HL-60 (cell line): Measurements from ENCODE around the gene TRIP10.
"Not testable (repeated sequence)": the region's sequence is repeated elsewhere in the genome, so short reads cannot be mapped to it uniquely, and the experiment has no call there.

ENCODE experiments used
- DNase-seq, 2 experiments: peaks; one replicate each; pipeline ENCODE4 v3.0.0-alpha.2; 2010 to 2020; ENCODE audit warnings: low read depth in 1 of 2, low spot score in 1 of 2
- H3K27ac ChIP-seq: fragments of 250-450 bp; sonication (Bioruptor Pico); replicated peaks from 2 replicates; pipeline ENCODE4 v1.5.1; 2020; ENCODE audit warnings: mild to moderate bottlenecking, moderate library complexity
- H3K27me3 ChIP-seq: fragments of 250-450 bp; sonication (Bioruptor Pico); 2 replicates; pipeline ENCODE4 v1.5.1; 2021; ENCODE audit warnings: mild to moderate bottlenecking, moderate library complexity; ENCODE audit not compliant: insufficient read depth, poor library complexity, severe bottlenecking
- H3K4me3 ChIP-seq: replicated peaks from 2 replicates; pipeline ENCODE4 v1.5.1; 2011; ENCODE audit warnings: mild to moderate bottlenecking, control low read depth, low read length; ENCODE audit not compliant: insufficient read depth
- GABPA ChIP-seq: IDR thresholded peaks from 2 replicates; pipeline ENCODE4 v1.6.1; 2012; ENCODE audit warnings: low read depth
- POLR2AphosphoS5 ChIP-seq: IDR thresholded peaks from 2 replicates; pipeline ENCODE4 v1.6.1; 2012; ENCODE audit warnings: low read depth
- SPI1 ChIP-seq: IDR thresholded peaks from 2 replicates; pipeline ENCODE4 v1.6.1; 2012; ENCODE audit warnings: low read depth, mild to moderate bottlenecking, borderline replicate concordance
- TF ChIP-seq, protein P1 (sequence below): IDR thresholded peaks from 2 replicates; pipeline ENCODE4 v1.6.1; 2012; ENCODE audit warnings: low read depth; ENCODE audit not compliant: insufficient replicate concordance
- TF ChIP-seq, protein P2 (sequence below): IDR thresholded peaks from one replicate; pipeline ENCODE4 v1.5.1; 2011; ENCODE audit warnings: low read length, control low read depth, inconsistent platforms; ENCODE audit not compliant: insufficient read depth

TRIP10 gene

DNA sequence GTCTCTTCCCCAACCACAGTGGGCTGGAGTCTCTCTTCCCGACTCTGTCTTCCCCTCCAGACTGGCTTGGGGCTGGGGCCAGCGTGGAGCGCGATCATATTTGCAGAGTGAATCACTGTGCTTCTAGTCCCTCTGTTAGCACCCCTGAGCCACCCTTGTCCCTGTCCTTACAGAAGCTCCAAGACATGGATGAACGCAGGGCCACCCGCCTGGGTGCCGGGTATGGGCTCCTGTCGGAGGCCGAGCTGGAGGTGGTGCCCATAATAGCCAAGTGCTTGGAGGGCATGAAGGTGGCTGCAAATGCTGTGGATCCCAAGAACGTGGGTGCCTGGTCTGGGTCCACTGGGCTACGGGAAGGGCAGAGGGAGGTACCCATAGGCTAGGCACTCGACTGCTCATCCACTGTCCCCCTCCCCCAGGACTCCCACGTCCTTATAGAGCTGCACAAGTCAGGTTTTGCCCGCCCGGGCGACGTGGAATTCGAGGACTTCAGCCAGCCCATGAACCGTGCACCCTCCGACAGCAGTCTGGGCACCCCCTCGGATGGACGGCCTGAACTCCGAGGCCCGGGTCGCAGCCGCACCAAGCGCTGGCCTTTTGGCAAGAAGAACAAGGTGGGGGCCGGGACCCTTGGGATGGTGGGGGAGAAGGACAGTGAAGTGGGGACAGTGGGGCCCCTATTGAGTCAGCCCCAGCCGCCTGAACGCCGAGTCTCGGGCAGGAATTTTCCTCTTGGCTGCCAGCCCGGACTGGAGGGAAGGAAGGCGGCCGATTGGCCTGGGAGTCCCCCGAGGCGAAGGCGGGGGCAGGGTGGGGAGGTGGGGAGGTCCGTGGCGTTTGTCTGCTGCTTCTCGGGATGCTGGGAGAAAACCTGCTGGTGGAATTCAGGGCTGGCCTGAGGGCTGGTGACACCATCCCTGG is 5.2 kb downstream of the TRIP10 start:
- no peaks in the 10 kb centered on the region for H3K27me3 ChIP-seq
- H3K4me3 ChIP-seq = no peak overlapping the region
- TF ChIP-seq SPI1 = no peak
- no peak for TF ChIP-seq POLR2AphosphoS5
- TF ChIP-seq, protein P1, sequence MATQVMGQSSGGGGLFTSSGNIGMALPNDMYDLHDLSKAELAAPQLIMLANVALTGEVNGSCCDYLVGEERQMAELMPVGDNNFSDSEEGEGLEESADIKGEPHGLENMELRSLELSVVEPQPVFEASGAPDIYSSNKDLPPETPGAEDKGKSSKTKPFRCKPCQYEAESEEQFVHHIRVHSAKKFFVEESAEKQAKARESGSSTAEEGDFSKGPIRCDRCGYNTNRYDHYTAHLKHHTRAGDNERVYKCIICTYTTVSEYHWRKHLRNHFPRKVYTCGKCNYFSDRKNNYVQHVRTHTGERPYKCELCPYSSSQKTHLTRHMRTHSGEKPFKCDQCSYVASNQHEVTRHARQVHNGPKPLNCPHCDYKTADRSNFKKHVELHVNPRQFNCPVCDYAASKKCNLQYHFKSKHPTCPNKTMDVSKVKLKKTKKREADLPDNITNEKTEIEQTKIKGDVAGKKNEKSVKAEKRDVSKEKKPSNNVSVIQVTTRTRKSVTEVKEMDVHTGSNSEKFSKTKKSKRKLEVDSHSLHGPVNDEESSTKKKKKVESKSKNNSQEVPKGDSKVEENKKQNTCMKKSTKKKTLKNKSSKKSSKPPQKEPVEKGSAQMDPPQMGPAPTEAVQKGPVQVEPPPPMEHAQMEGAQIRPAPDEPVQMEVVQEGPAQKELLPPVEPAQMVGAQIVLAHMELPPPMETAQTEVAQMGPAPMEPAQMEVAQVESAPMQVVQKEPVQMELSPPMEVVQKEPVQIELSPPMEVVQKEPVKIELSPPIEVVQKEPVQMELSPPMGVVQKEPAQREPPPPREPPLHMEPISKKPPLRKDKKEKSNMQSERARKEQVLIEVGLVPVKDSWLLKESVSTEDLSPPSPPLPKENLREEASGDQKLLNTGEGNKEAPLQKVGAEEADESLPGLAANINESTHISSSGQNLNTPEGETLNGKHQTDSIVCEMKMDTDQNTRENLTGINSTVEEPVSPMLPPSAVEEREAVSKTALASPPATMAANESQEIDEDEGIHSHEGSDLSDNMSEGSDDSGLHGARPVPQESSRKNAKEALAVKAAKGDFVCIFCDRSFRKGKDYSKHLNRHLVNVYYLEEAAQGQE = no peak
- no peak for TF ChIP-seq GABPA
- TF ChIP-seq, protein P2, sequence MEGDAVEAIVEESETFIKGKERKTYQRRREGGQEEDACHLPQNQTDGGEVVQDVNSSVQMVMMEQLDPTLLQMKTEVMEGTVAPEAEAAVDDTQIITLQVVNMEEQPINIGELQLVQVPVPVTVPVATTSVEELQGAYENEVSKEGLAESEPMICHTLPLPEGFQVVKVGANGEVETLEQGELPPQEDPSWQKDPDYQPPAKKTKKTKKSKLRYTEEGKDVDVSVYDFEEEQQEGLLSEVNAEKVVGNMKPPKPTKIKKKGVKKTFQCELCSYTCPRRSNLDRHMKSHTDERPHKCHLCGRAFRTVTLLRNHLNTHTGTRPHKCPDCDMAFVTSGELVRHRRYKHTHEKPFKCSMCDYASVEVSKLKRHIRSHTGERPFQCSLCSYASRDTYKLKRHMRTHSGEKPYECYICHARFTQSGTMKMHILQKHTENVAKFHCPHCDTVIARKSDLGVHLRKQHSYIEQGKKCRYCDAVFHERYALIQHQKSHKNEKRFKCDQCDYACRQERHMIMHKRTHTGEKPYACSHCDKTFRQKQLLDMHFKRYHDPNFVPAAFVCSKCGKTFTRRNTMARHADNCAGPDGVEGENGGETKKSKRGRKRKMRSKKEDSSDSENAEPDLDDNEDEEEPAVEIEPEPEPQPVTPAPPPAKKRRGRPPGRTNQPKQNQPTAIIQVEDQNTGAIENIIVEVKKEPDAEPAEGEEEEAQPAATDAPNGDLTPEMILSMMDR = no peak
- H3K27ac ChIP-seq = no peak overlapping the region
- no peak for DNase-seq

DNA sequence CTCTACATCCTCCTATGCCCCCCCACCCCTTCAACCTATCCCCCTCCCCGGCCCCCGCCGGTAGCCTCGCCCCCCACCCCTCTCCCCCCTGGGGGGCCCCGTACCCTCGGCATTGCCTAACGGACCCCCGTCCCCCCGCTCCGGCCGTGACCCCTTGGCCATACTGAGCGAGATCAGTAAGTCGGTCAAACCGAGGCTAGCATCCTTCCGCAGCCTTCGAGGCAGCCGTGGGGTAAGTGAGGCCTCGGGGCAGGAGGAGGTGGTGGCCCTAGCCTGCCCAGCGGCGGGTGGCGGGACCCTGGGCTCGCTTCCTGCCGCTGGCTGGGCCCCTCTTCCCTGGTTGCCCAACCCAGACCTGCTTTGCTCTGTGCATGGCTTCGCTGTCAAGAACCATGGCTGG is 6.5 kb downstream of the TRIP10 start:
- TF ChIP-seq, protein P2 = no peak
- no peak for TF ChIP-seq POLR2AphosphoS5
- TF ChIP-seq, protein P1 = no peak
- no peak for TF ChIP-seq GABPA
- TF ChIP-seq SPI1 = no peak
- no peaks in the 10 kb centered on the region for H3K27me3 ChIP-seq
- no peak for DNase-seq
- no peak overlapping the region for H3K4me3 ChIP-seq
- H3K27ac ChIP-seq = no peak overlapping the region

DNA sequence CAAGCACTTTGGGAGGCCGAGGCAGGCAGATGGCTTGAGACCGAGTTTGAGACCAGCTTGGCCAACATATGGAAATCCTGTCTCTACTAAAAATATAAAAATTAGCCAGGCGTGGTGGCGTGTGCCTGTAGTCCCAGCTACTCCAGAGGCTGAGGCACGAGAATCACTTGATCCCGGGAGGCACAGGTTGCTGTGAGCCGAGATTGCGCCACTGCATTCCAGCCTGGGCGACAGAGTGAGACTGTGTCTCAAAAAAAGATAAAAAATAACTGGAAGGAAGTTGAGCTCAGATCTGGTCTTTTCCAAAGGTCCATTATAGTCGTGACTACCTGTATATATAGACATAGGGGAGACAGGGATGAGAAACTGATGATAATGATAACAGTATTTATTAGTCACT is 9.1 kb downstream of the TRIP10 start:
- H3K27ac ChIP-seq, H3K27me3 ChIP-seq, H3K4me3 ChIP-seq, DNase-seq: not testable (repeated sequence)

DNA sequence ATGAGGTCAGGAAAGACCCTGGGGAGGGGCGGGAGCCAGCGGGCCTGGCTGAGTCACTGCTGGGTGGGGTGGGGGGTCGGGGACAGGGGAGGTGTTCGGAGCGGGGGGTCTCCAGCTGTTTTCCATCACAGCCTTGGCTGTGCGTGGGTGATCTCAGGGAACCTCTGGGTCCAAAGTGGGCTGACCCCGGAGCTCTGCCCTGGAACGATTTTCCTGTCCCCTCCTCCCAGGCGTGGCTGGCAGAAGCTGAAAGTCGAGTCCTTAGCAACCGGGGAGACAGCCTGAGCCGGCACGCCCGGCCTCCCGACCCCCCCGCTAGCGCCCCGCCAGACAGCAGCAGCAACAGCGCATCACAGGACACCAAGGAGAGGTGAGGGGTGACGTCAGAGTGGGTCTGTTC is 10.6 kb downstream of the TRIP10 start:
- no peak overlapping the region for H3K27ac ChIP-seq
- DNase-seq = no peak
- no peak overlapping the region for H3K4me3 ChIP-seq
- H3K27me3 ChIP-seq = no peaks in the 10 kb centered on the region
- TF ChIP-seq, protein P1 = no peak
- no peak for TF ChIP-seq POLR2AphosphoS5
- TF ChIP-seq SPI1 = no peak
- no peak for TF ChIP-seq GABPA
- TF ChIP-seq, protein P2 = no peak
